Endothelial cell of umbilical vein (primary cell): ENCODE results near the gene DUSP19. TPM values are rescaled to one million over a fixed set of nuclear protein-coding genes. Genes with fewer than 3 reads are reported as not detected.

ENCODE experiments used
- BruUV-seq: library from RNA; stranded (reverse); fragments of 400-500 nt; replicated peaks from 2 replicates; lab custom pipeline; 2021; lab: Mats Ljungman, UMichigan
- CTCF ChIA-PET: fragments of 300-600, 350-600 bp; sonication (Branson Sonifier 250); formaldehyde crosslinking; loops from one replicate; lab custom pipeline; 2021; ENCODE audit warnings: antibody characterized with exemption, inconsistent platforms; lab: Charles Lee
- POLR2A ChIA-PET: fragments of 300-600, 350-600 bp; sonication (Branson Sonifier 250); formaldehyde crosslinking; loops from one replicate; lab custom pipeline; 2021; ENCODE audit warnings: antibody characterized with exemption, inconsistent platforms; lab: Charles Lee
- DNase-seq: peaks from one replicate; pipeline ENCODE4 v3.0.0-alpha.2; 2011; ENCODE audit warnings: low read depth, low spot score
- FAIRE-seq: peaks from 2 replicates; lab custom pipeline; 2011; peaks lifted over from hg19 to GRCh38; lab: Jason Lieb, UNC
- H2AFZ ChIP-seq: 2 replicates; pipeline ENCODE4 v1.6.0; 2012; ENCODE audit warnings: low read depth, low read length, control low read depth, inconsistent platforms
- H3K27ac ChIP-seq: 2 replicates; pipeline ENCODE4 v1.5.1; 2011; ENCODE audit warnings: low read depth, mild to moderate bottlenecking, control low read depth, low read length, moderate library complexity; ENCODE audit not compliant: insufficient read depth
- H3K27me3 ChIP-seq, 2 experiments: 2 replicates each; pipeline versions ENCODE4 v1.6.0 to v1.6.1; 2011; ENCODE audit warnings: low read length in 2 of 2, mixed read lengths in 1 of 2; ENCODE audit not compliant: control insufficient read depth in 2 of 2, insufficient read depth in 2 of 2
- H3K36me3 ChIP-seq, 2 experiments: 2 replicates in 1 of 2; 3 replicates in 1 of 2; pipeline ENCODE4 v1.5.1; 2011; ENCODE audit warnings: low read length in 2 of 2, mild to moderate bottlenecking in 1 of 2, moderate library complexity in 1 of 2; ENCODE audit not compliant: control insufficient read depth in 2 of 2, insufficient read depth in 2 of 2; ENCODE audit errors: extremely low read depth in 1 of 2
- H3K4me1 ChIP-seq: 3 replicates; pipeline ENCODE4 v1.5.1; 2011; ENCODE audit warnings: mild to moderate bottlenecking, low read length; ENCODE audit not compliant: control insufficient read depth, insufficient read depth; ENCODE audit errors: extremely low read depth
- H3K4me2 ChIP-seq: 2 replicates; pipeline ENCODE4 v1.6.1; 2011; ENCODE audit warnings: low read length, control low read depth, mixed read lengths; ENCODE audit not compliant: insufficient read depth
- H3K4me3 ChIP-seq, 3 experiments: fragments of 200-600 bp in 1 of 3; sonication (generic), shearing (Covaris generic) in 1 of 3; replicated peaks in 1 of 3; 2 replicates each; pipeline ENCODE4 v1.5.1; 2011 to 2016; ENCODE audit warnings: control low read depth in 3 of 3, low read length in 3 of 3, mild to moderate bottlenecking in 2 of 3, inconsistent platforms in 1 of 3, low read depth in 1 of 3, moderate library complexity in 1 of 3; ENCODE audit not compliant: insufficient read depth in 1 of 3
- H3K79me2 ChIP-seq: 2 replicates; pipeline ENCODE4 v1.6.0; 2012; ENCODE audit warnings: low read length, inconsistent platforms; ENCODE audit not compliant: control insufficient read depth, insufficient read depth
- H3K9ac ChIP-seq: replicated peaks from 2 replicates; pipeline ENCODE3; 2011; ENCODE audit warnings: low read length, control low read depth; ENCODE audit not compliant: insufficient read depth; ENCODE audit errors: extremely low read depth
- H3K9me1 ChIP-seq: replicated peaks from 3 replicates; pipeline ENCODE4 v1.6.0; 2011; ENCODE audit warnings: mild to moderate bottlenecking, low read length; ENCODE audit not compliant: control insufficient read depth, insufficient read depth; ENCODE audit errors: extremely low read depth
- H3K9me3 ChIP-seq: replicated peaks from 2 replicates; pipeline ENCODE4 v1.5.1; 2012; ENCODE audit warnings: low read length, inconsistent platforms; ENCODE audit not compliant: control insufficient read depth, insufficient read depth
- H4K20me1 ChIP-seq: replicated peaks from 2 replicates; pipeline ENCODE3; 2011; ENCODE audit warnings: mild to moderate bottlenecking, low read length; ENCODE audit not compliant: control insufficient read depth, insufficient read depth; ENCODE audit errors: extremely low read depth
- EZH2 ChIP-seq: IDR thresholded peaks from 2 replicates; pipeline ENCODE4 v1.6.1; 2012; ENCODE audit warnings: borderline replicate concordance, low read depth, mild to moderate bottlenecking, moderate library complexity, low read length, inconsistent platforms; ENCODE audit not compliant: severe bottlenecking
- FOS ChIP-seq: IDR thresholded peaks from 2 replicates; pipeline ENCODE4 v1.6.1; 2011; ENCODE audit warnings: mild to moderate bottlenecking, low read length, moderate library complexity, borderline replicate concordance; ENCODE audit not compliant: insufficient read depth
- JUN ChIP-seq: IDR thresholded peaks from 2 replicates; pipeline ENCODE4 v1.6.1; 2011; ENCODE audit warnings: borderline replicate concordance, low read depth; ENCODE audit not compliant: insufficient read length, insufficient read depth
- POLR2A ChIP-seq: IDR thresholded peaks from 2 replicates; pipeline ENCODE4 v1.6.1; 2012; ENCODE audit warnings: low read depth, mild to moderate bottlenecking, control low read depth, low read length
- POLR2AphosphoS5 ChIP-seq: IDR thresholded peaks from 2 replicates; pipeline ENCODE4 v1.6.1; 2012; ENCODE audit warnings: low read depth, mild to moderate bottlenecking, control low read depth, low read length, moderate library complexity; ENCODE audit not compliant: insufficient read depth
- dilution Hi-C: fragments of 300-500 bp; cut with MboI; formaldehyde crosslinking; loops from one replicate; pipeline ENCODE4 v1.15.0; 2019; ENCODE audit warnings: low sequenced_read_pairs; ENCODE audit not compliant: extremely low pct_ligation_motif_present
- intact Hi-C: fragments of 100-400 bp; cut with micrococcal nuclease; formaldehyde crosslinking; loops from one replicate; pipeline ENCODE4 v1.10.0; 2022
- polyA plus RNA-seq, 4 experiments: library from polyadenylated mRNA; depleted of rRNA in 3 of 4; stranded (reverse) in 3 of 4; unstranded in 1 of 4; fragments of >200 nt; gene quantifications; 2 replicates each; pipeline versions ENCODE4 v1.2.1 to v1.2.3, GENCODE V29; 2011 to 2012; ENCODE audit warnings: missing spikeins in 1 of 4
- total RNA-seq: library from RNA; stranded (reverse); gene quantifications from 2 replicates; pipeline ENCODE4 v1.2.3, GENCODE V29; 2021
- TF ChIP-seq, protein P1 (sequence below): IDR thresholded peaks from 2 replicates; pipeline ENCODE4 v1.6.1; 2011; ENCODE audit not compliant: insufficient read depth, insufficient read length
- TF ChIP-seq, protein P2 (sequence below), 2 donors: IDR thresholded peaks; 1 replicate in 1 of 2; 2 replicates in 1 of 2; pipeline ENCODE4 v1.5.1; 2011; ENCODE audit warnings: low read length in 2 of 2, mild to moderate bottlenecking in 2 of 2, moderate library complexity in 2 of 2, control low read depth in 1 of 2, inconsistent platforms in 1 of 2, low read depth in 1 of 2; ENCODE audit not compliant: insufficient read depth in 1 of 2; ENCODE audit errors: extremely low read depth in 1 of 2

The DUSP19 gene
- total and polyA plus RNA-seq, 2 donors (not counting 3 experiments of a cell fraction or from before 2014, with no cell fraction given) = 0.69 to 1.9 TPM

DNA sequence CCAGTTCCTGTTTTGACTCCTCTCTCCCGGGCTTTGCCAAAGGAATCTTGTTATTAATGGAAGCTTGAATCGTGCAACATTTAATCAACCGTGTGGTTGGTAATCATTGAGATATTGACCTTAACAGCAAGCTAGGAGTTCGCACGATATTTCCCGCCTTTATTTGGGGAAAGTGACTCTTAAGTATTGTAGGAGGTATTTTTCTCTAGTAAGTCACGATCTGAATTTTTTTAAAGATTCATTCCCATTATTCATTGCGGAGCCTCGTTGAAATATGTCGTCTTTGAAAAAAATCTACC is 46.4 kb downstream of the DUSP19 start:
- Histone ChIP-seq H3K4me3 (peak overlapping the region; percentile 61 to 81 (median 72)), H3K4me1 (peaks cover 12% of the 10 kb centered on the region), H3K9me3 (no peaks in the 10 kb centered on the region), H3K9me1 (no peaks in the 10 kb centered on the region), H2AFZ (peak overlapping the region; percentile 90), H3K9ac (peak overlapping the region; percentile 84), H4K20me1 (no peaks in the 10 kb centered on the region), H3K27ac (peak overlapping the region; percentile 71), H3K4me2 (peak overlapping the region; percentile 86), H3K27me3 (no peaks in the 10 kb centered on the region), H3K36me3 (peaks cover 0 to 8% of the 10 kb centered on the region in 2 experiments), H3K79me2 (peaks cover 51% of the 10 kb centered on the region)
- CTCF ChIA-PET = interaction anchor here (0.6 kb wide), 1 partner anchor 46 kb away, joined by 3 read pairs; the partner anchor contains the start of gene DUSP19
- POLR2A ChIA-PET = interaction anchor here (0.6 kb wide), 1 partner anchor 1738 kb away, joined by 3 read pairs; no protein-coding TSS in a partner anchor
- dilution Hi-C loops = no loop called here
- no peak for FAIRE-seq
- TF ChIP-seq, protein P1, sequence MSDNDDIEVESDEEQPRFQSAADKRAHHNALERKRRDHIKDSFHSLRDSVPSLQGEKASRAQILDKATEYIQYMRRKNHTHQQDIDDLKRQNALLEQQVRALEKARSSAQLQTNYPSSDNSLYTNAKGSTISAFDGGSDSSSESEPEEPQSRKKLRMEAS = no peak
- TF ChIP-seq POLR2A (no peak), POLR2AphosphoS5 (no peak), FOS (no peak), JUN (no peak)
- intact Hi-C loops = loop anchor here (1.0 to 2.0 kb wide), 3 partner anchors 47 to 87 kb away; partner anchors contain the start of genes DUSP19 and NCKAP1
- no peak for DNase-seq
- no TSS peak for BruUV-seq

DNA sequence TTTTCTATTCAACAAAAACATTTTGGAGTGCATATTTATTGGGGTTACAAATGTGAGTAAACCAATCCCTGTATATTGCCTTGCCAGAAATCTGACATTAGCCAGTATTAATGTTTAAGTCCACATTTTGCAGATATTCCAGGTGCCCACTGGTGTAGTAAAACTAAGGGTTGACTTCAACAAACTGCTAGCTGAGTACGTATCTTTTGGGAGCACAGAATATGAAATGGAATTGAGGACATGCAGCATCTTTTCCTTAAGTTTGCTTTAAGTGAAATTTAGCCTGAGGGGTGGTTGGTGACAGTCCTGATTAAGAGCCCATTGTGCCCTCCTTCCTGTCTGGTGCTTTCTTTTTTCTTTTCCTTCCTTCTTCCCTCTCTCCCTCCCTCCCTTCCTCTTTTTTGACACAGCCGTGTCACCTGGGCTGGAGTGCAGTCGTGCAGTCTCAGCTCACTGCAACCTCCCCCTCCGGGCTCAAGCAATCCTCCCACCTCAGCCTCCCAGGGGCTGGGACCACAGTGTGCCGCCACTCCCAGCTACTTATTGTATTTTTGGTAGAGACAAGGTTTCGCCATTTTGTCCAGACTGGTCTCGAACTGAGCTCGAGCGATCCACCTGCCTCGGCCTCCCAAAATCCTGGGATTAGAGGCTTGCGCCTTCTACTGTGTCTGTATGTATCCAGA is 47.3 kb downstream of the DUSP19 start:
- DNase-seq = no peak
- H3K9ac ChIP-seq = peak overlapping the region; percentile 84

More for the DNA sequence above, 47.3 kb downstream of the DUSP19 start:
- intact Hi-C loops = loop anchor here (2.0 kb wide), 1 partner anchor 55 kb away; no protein-coding TSS in a partner anchor
- Histone ChIP-seq H4K20me1 (peaks cover 2% of the 10 kb centered on the region), H3K9me3 (no peaks in the 10 kb centered on the region), H3K27ac (no peak overlapping the region), H3K4me1 (peaks cover 12% of the 10 kb centered on the region), H3K9me1 (no peaks in the 10 kb centered on the region), H3K4me3 (peak overlapping the region in 1 of 3 experiments; percentile 81), H3K79me2 (peaks cover 57% of the 10 kb centered on the region), H3K4me2 (peak overlapping the region; percentile 86), H3K27me3 (no peaks in the 10 kb centered on the region), H2AFZ (no peak overlapping the region), H3K36me3 (peaks cover 0 to 8% of the 10 kb centered on the region in 2 experiments)
- ChIA-PET POLR2A (no interaction called here), CTCF (interaction anchor here (1.0 kb wide), 1 partner anchor 13 kb away, joined by 3 read pairs; no protein-coding TSS in a partner anchor)
- no TSS peak for BruUV-seq
- dilution Hi-C loops = no loop called here
- TF ChIP-seq, protein P2, sequence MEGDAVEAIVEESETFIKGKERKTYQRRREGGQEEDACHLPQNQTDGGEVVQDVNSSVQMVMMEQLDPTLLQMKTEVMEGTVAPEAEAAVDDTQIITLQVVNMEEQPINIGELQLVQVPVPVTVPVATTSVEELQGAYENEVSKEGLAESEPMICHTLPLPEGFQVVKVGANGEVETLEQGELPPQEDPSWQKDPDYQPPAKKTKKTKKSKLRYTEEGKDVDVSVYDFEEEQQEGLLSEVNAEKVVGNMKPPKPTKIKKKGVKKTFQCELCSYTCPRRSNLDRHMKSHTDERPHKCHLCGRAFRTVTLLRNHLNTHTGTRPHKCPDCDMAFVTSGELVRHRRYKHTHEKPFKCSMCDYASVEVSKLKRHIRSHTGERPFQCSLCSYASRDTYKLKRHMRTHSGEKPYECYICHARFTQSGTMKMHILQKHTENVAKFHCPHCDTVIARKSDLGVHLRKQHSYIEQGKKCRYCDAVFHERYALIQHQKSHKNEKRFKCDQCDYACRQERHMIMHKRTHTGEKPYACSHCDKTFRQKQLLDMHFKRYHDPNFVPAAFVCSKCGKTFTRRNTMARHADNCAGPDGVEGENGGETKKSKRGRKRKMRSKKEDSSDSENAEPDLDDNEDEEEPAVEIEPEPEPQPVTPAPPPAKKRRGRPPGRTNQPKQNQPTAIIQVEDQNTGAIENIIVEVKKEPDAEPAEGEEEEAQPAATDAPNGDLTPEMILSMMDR (IDR thresholded peaks at IDR 0.05; ENCODE audit: extremely low read depth in 1 of 2, insufficient read depth in 1 of 2, low read depth in 1 of 2, low read length in 2 of 2) = no peak
- TF ChIP-seq POLR2A = no peak
- TF ChIP-seq EZH2 = no peak
- TF ChIP-seq FOS = no peak
- TF ChIP-seq, protein P1 = no peak
- FAIRE-seq = no peak
